HL-60 (cell line): ENCODE results near the gene ALK.

Experiments
- DNase-seq, 2 experiments: peaks; one replicate each; pipeline ENCODE4 v3.0.0-alpha.2; 2010 to 2020; ENCODE audit warnings: low read depth in 1 of 2, low spot score in 1 of 2
- H3K27ac ChIP-seq: fragments of 250-450 bp; sonication (Bioruptor Pico); replicated peaks from 2 replicates; pipeline ENCODE4 v1.5.1; 2020; ENCODE audit warnings: mild to moderate bottlenecking, moderate library complexity
- H3K27me3 ChIP-seq: fragments of 250-450 bp; sonication (Bioruptor Pico); 2 replicates; pipeline ENCODE4 v1.5.1; 2021; ENCODE audit warnings: mild to moderate bottlenecking, moderate library complexity; ENCODE audit not compliant: insufficient read depth, poor library complexity, severe bottlenecking
- H3K4me3 ChIP-seq: replicated peaks from 2 replicates; pipeline ENCODE4 v1.5.1; 2011; ENCODE audit warnings: mild to moderate bottlenecking, control low read depth, low read length; ENCODE audit not compliant: insufficient read depth
- GABPA ChIP-seq: IDR thresholded peaks from 2 replicates; pipeline ENCODE4 v1.6.1; 2012; ENCODE audit warnings: low read depth
- POLR2AphosphoS5 ChIP-seq: IDR thresholded peaks from 2 replicates; pipeline ENCODE4 v1.6.1; 2012; ENCODE audit warnings: low read depth
- REST ChIP-seq: IDR thresholded peaks from 2 replicates; pipeline ENCODE4 v1.6.1; 2012; ENCODE audit warnings: low read depth; ENCODE audit not compliant: insufficient replicate concordance
- SPI1 ChIP-seq: IDR thresholded peaks from 2 replicates; pipeline ENCODE4 v1.6.1; 2012; ENCODE audit warnings: low read depth, mild to moderate bottlenecking, borderline replicate concordance
- TF ChIP-seq, protein P1 (sequence below): IDR thresholded peaks from one replicate; pipeline ENCODE4 v1.5.1; 2011; ENCODE audit warnings: low read length, control low read depth, inconsistent platforms; ENCODE audit not compliant: insufficient read depth

Gene ALK

DNA sequence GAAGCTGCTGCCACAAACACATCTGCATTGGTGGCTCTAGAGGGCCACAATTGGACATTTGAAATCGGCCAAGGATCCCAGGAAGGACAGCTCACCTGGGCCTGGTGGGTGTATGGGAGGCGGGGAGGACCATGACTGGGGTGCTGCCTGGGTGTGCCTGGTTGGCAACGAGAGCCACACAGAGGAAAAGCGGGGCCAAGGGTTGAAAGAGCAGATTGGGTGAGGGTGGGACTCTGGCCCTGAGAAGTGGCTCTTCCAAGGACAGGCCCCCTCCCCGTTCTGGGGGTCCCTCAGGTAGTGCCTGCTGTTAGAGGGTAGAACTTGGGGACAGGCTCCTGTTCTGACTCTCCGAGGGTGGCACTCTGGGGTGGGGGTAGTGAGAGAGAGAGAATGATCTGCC is 703.3 kb downstream of the ALK start:
- Histone ChIP-seq H3K27me3 (peaks cover 5% of the 10 kb centered on the region), H3K4me3 (no peak overlapping the region), H3K27ac (no peak overlapping the region)
- no peak for DNase-seq
- TF ChIP-seq REST (no peak), GABPA (no peak), POLR2AphosphoS5 (no peak), SPI1 (no peak)
- TF ChIP-seq, protein P1, sequence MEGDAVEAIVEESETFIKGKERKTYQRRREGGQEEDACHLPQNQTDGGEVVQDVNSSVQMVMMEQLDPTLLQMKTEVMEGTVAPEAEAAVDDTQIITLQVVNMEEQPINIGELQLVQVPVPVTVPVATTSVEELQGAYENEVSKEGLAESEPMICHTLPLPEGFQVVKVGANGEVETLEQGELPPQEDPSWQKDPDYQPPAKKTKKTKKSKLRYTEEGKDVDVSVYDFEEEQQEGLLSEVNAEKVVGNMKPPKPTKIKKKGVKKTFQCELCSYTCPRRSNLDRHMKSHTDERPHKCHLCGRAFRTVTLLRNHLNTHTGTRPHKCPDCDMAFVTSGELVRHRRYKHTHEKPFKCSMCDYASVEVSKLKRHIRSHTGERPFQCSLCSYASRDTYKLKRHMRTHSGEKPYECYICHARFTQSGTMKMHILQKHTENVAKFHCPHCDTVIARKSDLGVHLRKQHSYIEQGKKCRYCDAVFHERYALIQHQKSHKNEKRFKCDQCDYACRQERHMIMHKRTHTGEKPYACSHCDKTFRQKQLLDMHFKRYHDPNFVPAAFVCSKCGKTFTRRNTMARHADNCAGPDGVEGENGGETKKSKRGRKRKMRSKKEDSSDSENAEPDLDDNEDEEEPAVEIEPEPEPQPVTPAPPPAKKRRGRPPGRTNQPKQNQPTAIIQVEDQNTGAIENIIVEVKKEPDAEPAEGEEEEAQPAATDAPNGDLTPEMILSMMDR = no peak

- Histone ChIP-seq H3K27ac (no peak overlapping the region), H3K27me3 (peaks cover 5% of the 10 kb centered on the region), H3K4me3 (no peak overlapping the region)
- TF ChIP-seq GABPA = no peak
- no peak for TF ChIP-seq SPI1
- no peak for TF ChIP-seq POLR2AphosphoS5
- TF ChIP-seq, protein P1 = no peak
- no peak for TF ChIP-seq REST
- no peak for DNase-seq
These were observed 704.8 kb downstream of the ALK start for GRCh38 chr2:29216609-29216909.

DNA sequence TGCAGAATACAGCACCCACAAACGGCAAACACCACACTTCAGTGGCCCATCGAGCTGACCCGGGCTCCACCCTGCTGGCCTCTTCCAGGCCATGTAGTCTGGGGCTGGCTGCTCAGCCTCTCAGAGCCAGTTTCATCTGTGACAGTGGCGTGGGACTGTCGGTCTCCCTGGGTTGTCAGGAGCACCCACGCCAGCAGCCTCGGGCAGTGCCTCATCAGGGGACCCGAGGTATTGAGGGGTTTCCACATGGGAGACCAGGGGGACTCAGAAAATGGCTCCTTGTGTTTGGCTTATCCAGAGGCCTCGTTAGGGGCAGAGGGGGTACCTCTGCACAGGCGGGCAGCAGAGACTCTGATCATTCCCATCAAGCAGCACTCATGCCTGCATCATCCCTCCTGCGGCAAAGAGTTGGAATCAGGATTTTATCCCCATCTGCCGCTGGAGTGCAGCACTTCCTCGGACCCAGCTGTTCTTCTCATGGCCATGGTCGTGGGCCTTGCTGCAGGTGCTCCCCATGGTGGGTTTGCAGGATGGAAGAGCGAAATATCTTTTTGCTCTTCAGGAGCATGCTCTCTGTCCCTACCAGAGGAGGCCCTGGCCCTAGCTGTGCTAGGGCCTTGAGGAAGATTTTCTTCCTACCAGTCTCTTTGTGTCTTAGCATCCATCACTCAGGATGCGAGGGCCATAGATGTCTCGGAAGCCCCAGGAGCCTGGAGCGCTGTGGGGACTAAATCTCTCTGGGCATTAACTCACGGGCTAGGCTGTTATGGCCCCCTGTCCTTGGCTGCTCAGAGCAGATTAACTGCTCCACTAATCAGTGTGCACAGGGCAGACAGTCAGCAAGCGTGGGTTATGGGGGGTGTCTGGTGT is 705.4 kb downstream of the ALK start:
- TF ChIP-seq REST (no peak), SPI1 (no peak), GABPA (no peak), POLR2AphosphoS5 (no peak)
- TF ChIP-seq, protein P1 = no peak
- DNase-seq = no peak

More for the DNA sequence above, 705.4 kb downstream of the ALK start:
- peaks cover 5% of the 10 kb centered on the region for H3K27me3 ChIP-seq
- H3K27ac ChIP-seq = no peak overlapping the region
- H3K4me3 ChIP-seq = no peak overlapping the region
